ENCODE data around the gene CHCT1.
"Not testable (repeated sequence)": the region's sequence is repeated elsewhere in the genome, so short reads cannot be mapped to it uniquely, and the experiment has no call there.

CHCT1 gene

GRCh38 chr17:60398227-60398959, 23.9 kb upstream of the CHCT1 start:
- DNase-seq, result peak; percentile 72 to 93 (median 82)

GRCh38 chr17:60401819-60402218, 20.5 kb upstream of the CHCT1 start:
- DNase-seq, result no peak

GRCh38 chr17:60403523-60403810, 18.8 kb upstream of the CHCT1 start:
- no peak for DNase-seq

GRCh38 chr17:60403962-60404361, 18.3 kb upstream of the CHCT1 start:
- no peak for DNase-seq

- no peak for DNase-seq
These were observed 15.4 kb upstream of the CHCT1 start for GRCh38 chr17:60406887-60407286.

- DNase-seq, result no peak
These were observed 12.3 kb upstream of the CHCT1 start for GRCh38 chr17:60410001-60410400.

GRCh38 chr17:60412701-60413100, 9.6 kb upstream of the CHCT1 start:
- DNase-seq, result no peak

GRCh38 chr17:60415146-60415545, 7.1 kb upstream of the CHCT1 start:
- no peak for DNase-seq

GRCh38 chr17:60416368-60416925, 5.8 kb upstream of the CHCT1 start:
- DNase-seq, result no peak

GRCh38 chr17:60419003-60419402, 3.3 kb upstream of the CHCT1 start:
- DNase-seq, result not testable (repeated sequence)

- not testable (repeated sequence) for DNase-seq
These were observed 2.4 kb upstream of the CHCT1 start for GRCh38 chr17:60419875-60420274.

- DNase-seq, result peak; percentile 78 to 90 (median 84)
These were observed 772 bp upstream of the CHCT1 start for GRCh38 chr17:60421273-60422161.

GRCh38 chr17:60423865-60424264, 1.6 kb downstream of the CHCT1 start:
- no peak for DNase-seq

- no peak for DNase-seq
These were observed 3.3 kb downstream of the CHCT1 start for GRCh38 chr17:60425626-60426025.

- no peak for DNase-seq
These were observed 4.3 kb downstream of the CHCT1 start for GRCh38 chr17:60426596-60426995.

- not testable (repeated sequence) for DNase-seq
These were observed 6.2 kb downstream of the CHCT1 start for GRCh38 chr17:60428491-60428890.

- not testable (repeated sequence) for DNase-seq
These were observed 8.3 kb downstream of the CHCT1 start for GRCh38 chr17:60430561-60430960.

- not testable (repeated sequence) for DNase-seq
These were observed 11.0 kb downstream of the CHCT1 start for GRCh38 chr17:60433021-60433997.

GRCh38 chr17:60435244-60436167, 13.2 kb downstream of the CHCT1 start:
- peak; percentile 81 to 90 (median 88) for DNase-seq

GRCh38 chr17:60436676-60437075, 14.4 kb downstream of the CHCT1 start:
- DNase-seq, result peak in 3 of 4 experiments; percentile 18 to 47 (median 27)

- peak in 2 of 4 experiments; percentile 32 to 34 for DNase-seq
These were observed 17.2 kb downstream of the CHCT1 start for GRCh38 chr17:60439501-60439900.

Measured in suppressor macrophage (primary cell).